Measurements from ENCODE around the gene RAB7A.

GRCh38 chr3:128775906-128776542 is 50.0 kb downstream of the RAB7A start:
- TF ChIP-seq, protein P1, sequence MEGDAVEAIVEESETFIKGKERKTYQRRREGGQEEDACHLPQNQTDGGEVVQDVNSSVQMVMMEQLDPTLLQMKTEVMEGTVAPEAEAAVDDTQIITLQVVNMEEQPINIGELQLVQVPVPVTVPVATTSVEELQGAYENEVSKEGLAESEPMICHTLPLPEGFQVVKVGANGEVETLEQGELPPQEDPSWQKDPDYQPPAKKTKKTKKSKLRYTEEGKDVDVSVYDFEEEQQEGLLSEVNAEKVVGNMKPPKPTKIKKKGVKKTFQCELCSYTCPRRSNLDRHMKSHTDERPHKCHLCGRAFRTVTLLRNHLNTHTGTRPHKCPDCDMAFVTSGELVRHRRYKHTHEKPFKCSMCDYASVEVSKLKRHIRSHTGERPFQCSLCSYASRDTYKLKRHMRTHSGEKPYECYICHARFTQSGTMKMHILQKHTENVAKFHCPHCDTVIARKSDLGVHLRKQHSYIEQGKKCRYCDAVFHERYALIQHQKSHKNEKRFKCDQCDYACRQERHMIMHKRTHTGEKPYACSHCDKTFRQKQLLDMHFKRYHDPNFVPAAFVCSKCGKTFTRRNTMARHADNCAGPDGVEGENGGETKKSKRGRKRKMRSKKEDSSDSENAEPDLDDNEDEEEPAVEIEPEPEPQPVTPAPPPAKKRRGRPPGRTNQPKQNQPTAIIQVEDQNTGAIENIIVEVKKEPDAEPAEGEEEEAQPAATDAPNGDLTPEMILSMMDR (IDR thresholded peaks at IDR 0.05; ENCODE audit: poor library complexity), result no peak
- TF ChIP-seq EZH2 (IDR thresholded peaks at IDR 0.05; ENCODE audit: borderline replicate concordance), result no peak
- TF ChIP-seq EZH2phosphoT487 (IDR thresholded peaks at IDR 0.05; ENCODE audit: low read depth, severe bottlenecking, unreplicated experiment), result no peak
